Fibroblast of upper back skin (primary cell): ENCODE measurements around the gene RALGPS2.

Experiments
- DNase-seq: peaks from one replicate; pipeline ENCODE4 v3.0.0-alpha.2; 2013

RALGPS2 gene

GRCh38 chr1:178869119-178869697 lies 144.2 kb downstream of the RALGPS2 start:
- DNase-seq = peak; percentile 63

GRCh38 chr1:178870221-178870620 lies 145.2 kb downstream of the RALGPS2 start:
- no peak for DNase-seq

- peak; percentile 43 for DNase-seq
Observed at GRCh38 chr1:178870944-178871343, 145.9 kb downstream of the RALGPS2 start, which contains the start of gene ANGPTL1. Gene ANGPTL1 (minus strand): TSS chr1:178871077. CDS start chr1:178865776, 5,301 bp downstream.

GRCh38 chr1:178871551-178872320 lies 146.7 kb downstream of the RALGPS2 start:
- no peak for DNase-seq

GRCh38 chr1:178874966-178875365 lies 149.9 kb downstream of the RALGPS2 start:
- DNase-seq = no peak

- no peak for DNase-seq
Observed at GRCh38 chr1:178875936-178876335, 150.9 kb downstream of the RALGPS2 start.

- no peak for DNase-seq
Observed at GRCh38 chr1:178877896-178878295, 152.9 kb downstream of the RALGPS2 start.

- DNase-seq = no peak
Observed at GRCh38 chr1:178881950-178882349, 156.9 kb downstream of the RALGPS2 start.

GRCh38 chr1:178885869-178886268 lies 160.8 kb downstream of the RALGPS2 start:
- no peak for DNase-seq

- DNase-seq = no peak
Observed at GRCh38 chr1:178886551-178886950, 161.5 kb downstream of the RALGPS2 start.

- no peak for DNase-seq
Observed at GRCh38 chr1:178895928-178896327, 170.9 kb downstream of the RALGPS2 start.

GRCh38 chr1:178898401-178898800 lies 173.4 kb downstream of the RALGPS2 start:
- no peak for DNase-seq

- no peak for DNase-seq
Observed at GRCh38 chr1:178899402-178899801, 174.4 kb downstream of the RALGPS2 start.

GRCh38 chr1:178901482-178902125 lies 176.6 kb downstream of the RALGPS2 start:
- no peak for DNase-seq

- DNase-seq = peak; percentile 78
Observed at GRCh38 chr1:178908358-178908757, 183.3 kb downstream of the RALGPS2 start.

- DNase-seq = no peak
Observed at GRCh38 chr1:178910023-178910422, 185.0 kb downstream of the RALGPS2 start.

- DNase-seq = no peak
Observed at GRCh38 chr1:178912597-178912996, 187.6 kb downstream of the RALGPS2 start.

GRCh38 chr1:178916448-178917174 lies 191.6 kb downstream of the RALGPS2 start:
- DNase-seq = no peak

- no peak for DNase-seq
Observed at GRCh38 chr1:178918308-178918707, 193.3 kb downstream of the RALGPS2 start.

GRCh38 chr1:178918955-178919354 lies 193.9 kb downstream of the RALGPS2 start:
- no peak for DNase-seq

GRCh38 chr1:178919581-178919980 lies 194.5 kb downstream of the RALGPS2 start:
- DNase-seq = no peak

- no peak for DNase-seq
Observed at GRCh38 chr1:178921499-178921898, 196.5 kb downstream of the RALGPS2 start.

GRCh38 chr1:178923512-178923911 lies 198.5 kb downstream of the RALGPS2 start:
- no peak for DNase-seq
